ENCODE data around the gene HYDIN.

GRCh38 chr16:71264299-71264698 is 33.8 kb upstream of the HYDIN start:
- TF ChIP-seq CTCF (IDR thresholded peaks at IDR 0.05) (no peak), POLR2A (IDR thresholded peaks at IDR 0.05) (no peak)

Data from heart left ventricle (tissue), 13 donors.